Activated CD8-positive, alpha-beta memory T cell treated with anti-CD3 and anti-CD28 coated beads, Interleukin-2, amount 50 U/mL, for 24 hours (primary cell): Measurements from ENCODE around the gene NR1H2.
"Not testable (repeated sequence)": the region's sequence is repeated elsewhere in the genome, so short reads cannot be mapped to it uniquely, and the experiment has no call there.

Source experiments
- DNase-seq: peaks from one replicate; pipeline ENCODE4 v3.0.0-alpha.2; 2020; ENCODE audit errors: extremely low read depth

NR1H2 gene

DNA sequence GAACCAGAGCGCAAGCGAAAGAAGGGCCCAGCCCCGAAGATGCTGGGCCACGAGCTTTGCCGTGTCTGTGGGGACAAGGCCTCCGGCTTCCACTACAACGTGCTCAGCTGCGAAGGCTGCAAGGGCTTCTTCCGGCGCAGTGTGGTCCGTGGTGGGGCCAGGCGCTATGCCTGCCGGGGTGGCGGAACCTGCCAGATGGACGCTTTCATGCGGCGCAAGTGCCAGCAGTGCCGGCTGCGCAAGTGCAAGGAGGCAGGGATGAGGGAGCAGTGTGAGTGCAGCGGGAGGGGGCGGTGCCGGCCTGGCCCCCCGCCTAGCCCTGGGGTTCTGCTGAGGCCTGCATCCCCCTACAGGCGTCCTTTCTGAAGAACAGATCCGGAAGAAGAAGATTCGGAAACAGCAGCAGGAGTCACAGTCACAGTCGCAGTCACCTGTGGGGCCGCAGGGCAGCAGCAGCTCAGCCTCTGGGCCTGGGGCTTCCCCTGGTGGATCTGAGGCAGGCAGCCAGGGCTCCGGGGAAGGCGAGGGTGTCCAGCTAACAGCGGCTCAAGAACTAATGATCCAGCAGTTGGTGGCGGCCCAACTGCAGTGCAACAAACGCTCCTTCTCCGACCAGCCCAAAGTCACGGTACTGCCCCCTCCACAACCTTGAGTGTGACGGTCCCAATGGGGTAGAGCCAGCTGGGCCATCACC, 2.1 kb downstream of the NR1H2 start:
- no peak for DNase-seq

DNA sequence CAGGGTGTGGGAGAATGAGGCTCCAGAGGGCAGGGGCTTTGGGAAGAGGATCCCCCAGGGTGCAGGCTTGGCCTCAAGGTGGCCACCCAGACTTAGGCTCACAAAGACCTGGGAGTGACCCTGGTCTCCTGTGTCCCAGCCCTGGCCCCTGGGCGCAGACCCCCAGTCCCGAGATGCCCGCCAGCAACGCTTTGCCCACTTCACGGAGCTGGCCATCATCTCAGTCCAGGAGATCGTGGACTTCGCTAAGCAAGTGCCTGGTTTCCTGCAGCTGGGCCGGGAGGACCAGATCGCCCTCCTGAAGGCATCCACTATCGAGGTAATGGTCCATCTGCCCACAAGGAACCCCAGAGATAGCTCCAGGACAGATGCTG, 2.6 kb downstream of the NR1H2 start:
- no peak for DNase-seq

DNA sequence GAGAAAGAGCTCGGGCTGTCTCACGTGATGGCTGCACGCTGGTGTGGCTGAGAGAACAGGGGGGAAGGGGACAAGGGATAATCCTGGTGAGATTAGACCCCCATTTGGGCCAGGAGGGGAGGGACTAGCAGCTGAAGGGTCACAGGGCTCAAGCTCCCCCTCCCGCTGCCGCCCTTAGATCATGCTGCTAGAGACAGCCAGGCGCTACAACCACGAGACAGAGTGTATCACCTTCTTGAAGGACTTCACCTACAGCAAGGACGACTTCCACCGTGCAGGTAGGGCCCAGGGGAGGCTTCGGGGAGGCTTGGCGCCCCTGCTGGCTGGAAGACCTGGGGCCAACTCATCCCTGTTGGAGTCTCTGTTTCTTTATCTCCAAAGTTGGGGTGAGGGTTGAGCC, 3.3 kb downstream of the NR1H2 start:
- no peak for DNase-seq

DNA sequence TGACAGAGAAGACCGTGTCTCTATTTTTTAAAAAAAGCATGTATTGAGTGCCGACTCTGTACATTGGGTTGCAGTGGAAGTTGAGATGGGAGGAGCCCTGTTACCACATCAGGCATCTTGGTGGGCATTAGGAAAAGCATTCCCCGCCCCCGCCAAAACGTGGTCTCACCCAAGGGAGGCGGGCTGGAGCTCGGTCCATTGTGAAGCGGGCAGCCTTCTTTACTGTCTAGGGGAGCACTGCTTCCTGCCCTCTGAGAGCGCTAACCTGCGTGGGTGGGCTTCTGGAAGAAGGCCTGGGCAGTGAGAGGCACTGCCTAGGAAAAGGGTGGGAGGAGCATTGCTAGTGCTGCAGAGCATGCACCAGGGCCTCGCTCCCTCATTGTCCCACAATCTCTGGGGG, 3.9 kb downstream of the NR1H2 start:
- DNase-seq, result no peak

DNA sequence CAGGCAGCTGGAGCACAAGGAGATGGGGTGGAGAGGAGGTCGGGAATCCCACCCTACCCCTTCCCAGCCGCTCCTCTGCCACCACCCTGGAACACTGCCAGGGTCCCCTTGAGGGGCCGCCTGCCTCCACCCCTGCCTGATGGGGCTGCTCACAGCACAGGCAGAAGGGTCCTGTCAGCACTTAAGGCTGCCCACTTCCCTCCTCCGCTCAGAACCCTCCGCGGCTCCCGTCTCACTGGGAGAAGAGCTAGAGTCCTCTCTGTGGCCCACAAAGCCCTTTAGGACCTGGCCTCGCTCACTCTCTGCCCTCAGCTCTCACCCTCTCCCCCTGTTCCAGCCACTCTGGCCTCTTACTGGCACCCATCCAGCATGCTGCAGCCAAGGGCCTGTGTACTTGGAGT, 4.5 kb downstream of the NR1H2 start:
- DNase-seq, result no peak

DNA sequence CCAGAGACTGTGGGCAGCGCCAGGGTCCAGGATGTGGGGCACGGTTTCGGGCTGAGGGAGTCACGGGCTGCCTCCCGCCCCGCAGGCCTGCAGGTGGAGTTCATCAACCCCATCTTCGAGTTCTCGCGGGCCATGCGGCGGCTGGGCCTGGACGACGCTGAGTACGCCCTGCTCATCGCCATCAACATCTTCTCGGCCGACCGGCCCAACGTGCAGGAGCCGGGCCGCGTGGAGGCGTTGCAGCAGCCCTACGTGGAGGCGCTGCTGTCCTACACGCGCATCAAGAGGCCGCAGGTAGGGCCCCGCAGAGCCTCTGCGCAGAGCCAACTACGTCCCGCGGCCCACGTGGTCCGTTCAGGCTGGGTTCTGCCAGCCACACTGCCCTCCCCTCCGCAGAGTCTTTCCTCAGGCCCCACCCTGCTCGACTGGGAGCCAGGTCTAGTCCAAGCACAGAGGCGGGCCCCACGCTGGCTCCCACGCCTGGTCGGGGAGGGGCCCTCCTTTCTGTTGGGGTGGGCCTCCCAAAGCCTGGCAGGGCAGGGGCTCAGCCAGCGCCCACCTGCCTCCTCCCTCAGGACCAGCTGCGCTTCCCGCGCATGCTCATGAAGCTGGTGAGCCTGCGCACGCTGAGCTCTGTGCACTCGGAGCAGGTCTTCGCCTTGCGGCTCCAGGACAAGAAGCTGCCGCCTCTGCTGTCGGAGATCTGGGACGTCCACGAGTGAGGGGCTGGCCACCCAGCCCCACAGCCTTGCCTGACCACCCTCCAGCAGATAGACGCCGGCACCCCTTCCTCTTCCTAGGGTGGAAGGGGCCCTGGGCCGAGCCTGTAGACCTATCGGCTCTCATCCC, 5.8 kb downstream of the NR1H2 start:
- DNase-seq, result no peak

DNA sequence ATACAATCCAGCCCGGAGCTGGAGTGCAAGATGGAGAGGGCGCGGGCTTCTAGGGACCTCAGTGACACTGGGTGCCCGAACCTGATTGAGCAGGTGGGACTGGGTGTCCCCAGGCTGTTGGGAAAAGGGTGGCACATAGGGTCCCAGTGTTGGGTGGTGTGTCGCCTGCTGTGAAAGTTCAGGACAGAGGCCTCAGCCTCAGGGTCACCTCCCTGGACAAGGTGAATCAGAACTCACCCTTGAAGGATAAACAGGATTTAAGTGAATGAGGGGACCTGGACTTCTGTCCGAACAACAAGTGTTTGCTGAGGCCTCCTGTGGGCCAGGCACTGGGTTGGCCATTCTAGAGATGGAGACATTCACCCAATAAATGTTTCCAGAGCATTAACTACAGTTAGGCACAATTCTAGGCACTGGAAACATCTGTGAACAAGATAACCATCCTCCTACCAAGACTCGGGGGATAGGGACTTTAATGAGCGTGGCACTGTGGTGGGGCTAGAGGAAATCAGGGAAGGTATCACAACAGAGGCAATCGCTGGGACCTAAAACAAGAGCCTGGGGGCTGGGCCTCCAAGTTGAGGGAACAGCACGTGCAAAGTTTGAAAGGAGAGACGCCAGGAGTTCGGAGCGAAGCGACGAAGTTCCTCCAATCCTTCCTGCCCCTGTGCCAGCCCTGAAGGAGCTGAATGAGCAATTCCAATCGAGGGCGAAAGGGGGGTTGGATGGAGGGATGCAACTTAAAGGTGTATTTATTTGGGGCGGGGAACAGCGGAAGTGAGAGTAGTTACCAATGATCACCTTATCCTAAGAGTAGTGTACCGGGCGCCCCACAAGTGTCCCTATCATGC, 7.0 kb downstream of the NR1H2 start:
- DNase-seq, result no peak

DNA sequence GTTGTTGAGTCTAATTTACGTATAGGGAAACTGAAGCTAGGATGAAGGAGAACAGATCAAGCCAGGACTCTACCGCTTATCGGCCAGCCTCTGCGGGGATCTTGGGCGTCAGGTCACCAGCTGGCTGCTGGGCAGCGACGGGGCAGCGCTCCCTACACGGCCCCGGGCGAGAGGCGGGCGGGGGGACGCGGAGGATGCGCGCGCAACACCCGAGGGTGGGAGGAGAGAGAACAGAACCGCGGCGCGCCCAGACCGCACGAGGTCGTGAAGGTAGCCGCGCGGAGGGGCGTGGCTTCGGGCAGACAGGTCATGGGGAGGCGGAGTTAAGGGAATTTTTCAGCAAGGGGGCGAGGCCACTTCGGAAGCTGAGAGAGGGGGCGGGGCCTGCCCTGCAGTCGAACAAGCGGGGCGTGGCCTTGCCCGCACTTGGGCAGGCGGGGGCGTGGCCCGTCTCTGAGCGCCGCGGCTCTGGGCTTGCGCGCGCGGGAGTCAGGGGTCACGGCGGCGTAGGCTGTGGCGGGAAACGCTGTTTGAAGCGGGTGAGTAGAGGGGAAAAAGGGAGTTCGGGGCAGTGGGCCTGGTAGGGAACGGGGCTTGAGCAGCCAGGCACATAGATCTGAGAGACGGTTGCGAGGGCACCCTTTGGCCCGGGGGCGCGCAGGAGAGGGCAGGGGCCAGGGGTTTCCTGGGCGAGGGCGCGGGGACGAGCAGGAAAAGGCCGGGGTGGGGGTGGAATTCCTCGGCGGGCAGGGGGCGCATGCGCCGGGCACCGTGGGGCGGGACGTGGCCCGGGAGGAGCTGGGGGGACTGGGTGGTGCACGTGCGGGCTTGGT, 7.8 kb downstream of the NR1H2 start, which contains the start of gene POLD1:
POLD1 (plus strand) TSS at position 496 of the 833 bp plus-strand sequence. CDS start 14,505 bp downstream, outside the sequence.
- DNase-seq, result peak; percentile 93

DNA sequence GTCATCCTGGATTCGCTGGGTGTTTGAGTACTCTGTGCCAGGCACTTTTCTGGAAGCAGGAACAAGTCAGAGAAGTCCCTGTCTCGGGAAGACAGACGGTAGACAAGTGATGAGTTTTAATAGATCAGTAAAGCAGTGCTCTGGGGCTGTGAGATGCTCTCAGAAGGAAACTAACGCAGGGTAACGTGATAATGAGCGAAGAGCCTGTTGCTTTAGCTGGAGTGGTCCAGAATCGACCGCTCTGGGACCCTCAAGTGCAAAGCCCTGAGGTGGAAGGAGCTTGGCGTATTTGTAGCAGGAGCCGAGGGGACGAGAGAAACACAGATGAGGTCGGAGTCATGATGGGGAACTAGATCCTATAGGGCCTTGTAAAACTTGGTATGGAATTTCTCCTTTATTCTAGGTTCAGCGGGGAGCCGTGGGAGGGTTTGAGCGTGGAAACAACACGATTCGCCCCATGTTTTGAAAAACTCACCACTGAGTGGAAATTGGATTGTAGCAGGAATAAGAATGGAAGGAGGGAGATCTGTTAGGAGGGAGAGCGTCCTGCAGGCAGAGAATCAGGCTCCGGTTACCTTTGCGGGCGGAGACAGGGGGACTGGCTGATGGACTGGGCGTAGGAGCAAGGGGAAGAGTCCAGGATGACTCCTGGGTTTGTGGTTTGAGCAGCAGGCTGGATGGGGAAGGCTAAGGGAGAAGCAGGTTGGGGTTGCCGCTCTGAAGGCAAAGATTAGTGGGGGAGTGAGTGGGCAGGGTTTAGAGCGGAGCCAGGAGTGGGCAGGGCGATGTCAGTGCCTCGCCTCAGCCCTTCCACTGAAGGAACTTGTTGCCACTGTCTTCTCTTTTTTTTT, 8.7 kb downstream of the NR1H2 start:
- DNase-seq, result no peak

DNA sequence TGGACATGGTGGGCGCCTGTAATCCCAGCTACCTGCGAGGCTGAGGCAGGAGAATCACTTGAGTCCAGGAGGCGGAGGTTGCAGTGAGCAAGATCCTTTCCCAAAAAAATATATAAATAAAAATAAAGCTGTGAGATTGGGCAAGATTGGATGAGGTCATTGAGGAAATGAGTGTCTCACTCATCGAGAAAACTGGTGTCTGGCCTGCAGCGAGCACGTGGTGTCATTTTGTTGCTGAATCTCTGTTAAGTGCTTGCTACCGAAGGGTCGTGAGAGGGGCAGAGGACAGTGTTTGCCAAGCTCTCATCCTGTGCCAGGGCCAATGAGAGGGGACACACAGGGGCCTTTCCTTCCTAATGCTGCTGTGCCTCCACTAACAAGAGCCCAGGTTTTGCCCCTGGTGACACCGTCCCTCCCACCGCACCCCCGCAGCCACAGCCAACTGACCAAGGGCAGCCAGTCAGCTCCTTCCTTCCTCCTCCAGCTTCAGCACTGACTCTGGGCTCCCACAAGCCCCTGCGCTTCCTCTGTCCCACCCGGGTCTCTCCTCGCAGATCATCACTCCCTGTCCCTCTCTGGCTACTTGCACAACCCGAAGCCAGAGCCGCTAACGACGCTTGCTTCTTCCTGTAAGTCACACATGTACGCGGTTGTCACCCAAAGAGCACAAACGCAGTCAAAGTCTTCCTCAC, 11.1 kb downstream of the NR1H2 start:
- no peak for DNase-seq

DNA sequence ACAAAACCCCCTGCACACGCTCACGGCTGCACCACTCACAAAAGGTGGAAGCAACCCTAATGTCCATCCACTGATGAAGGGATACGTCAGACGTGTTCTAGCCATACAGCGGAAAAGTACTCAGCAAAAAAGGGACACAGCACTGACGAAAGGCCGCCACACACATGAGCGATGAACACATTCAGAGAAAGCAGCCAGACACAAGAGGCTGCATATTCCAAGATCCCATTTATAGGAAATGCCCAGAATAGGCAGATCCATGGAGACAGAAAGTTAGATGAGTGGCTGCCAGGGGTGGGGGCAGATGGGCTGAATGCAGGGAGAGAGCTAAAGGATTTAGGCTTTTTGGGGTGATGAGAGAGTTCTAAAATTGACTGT, 11.6 kb downstream of the NR1H2 start:
- no peak for DNase-seq

DNA sequence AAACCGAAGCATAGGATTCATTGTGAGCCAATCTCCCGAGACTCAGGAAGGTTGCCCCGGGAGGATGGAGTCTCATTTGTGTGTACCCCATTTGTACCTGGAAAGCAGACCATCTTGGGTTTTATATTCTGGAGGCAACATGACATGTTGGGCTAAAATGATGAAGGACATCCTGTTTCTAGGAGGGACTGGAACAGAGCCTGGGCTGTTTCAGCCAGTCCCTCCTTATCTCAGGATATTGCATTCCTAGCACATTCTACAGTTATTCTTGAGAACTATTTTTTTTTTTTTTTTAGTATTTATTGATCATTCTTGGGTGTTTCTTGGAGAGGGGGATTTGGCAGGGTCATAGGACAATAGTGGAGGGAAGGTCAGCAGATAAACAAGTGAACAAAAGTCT, 14.0 kb downstream of the NR1H2 start:
- not testable (repeated sequence) for DNase-seq

DNA sequence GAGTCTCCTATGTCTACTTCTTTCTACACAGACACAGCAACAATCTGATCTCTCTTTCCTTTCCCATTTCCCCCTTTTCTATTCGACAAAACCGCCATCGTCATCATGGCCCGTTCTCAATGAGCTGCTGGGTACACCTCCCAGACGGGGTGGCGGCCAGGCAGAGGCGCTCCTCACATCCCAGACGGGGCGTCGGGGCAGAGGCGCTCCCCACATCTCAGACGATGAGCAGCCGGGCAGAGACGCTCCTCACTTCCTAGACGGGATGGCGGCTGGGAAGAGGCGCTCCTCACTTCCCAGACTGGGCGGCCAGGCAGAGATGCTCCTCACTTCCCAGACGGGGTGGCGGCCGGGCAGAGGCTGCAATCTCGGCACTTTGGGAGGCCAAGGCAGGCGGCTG, 14.7 kb downstream of the NR1H2 start:
- DNase-seq, result not testable (repeated sequence)

DNA sequence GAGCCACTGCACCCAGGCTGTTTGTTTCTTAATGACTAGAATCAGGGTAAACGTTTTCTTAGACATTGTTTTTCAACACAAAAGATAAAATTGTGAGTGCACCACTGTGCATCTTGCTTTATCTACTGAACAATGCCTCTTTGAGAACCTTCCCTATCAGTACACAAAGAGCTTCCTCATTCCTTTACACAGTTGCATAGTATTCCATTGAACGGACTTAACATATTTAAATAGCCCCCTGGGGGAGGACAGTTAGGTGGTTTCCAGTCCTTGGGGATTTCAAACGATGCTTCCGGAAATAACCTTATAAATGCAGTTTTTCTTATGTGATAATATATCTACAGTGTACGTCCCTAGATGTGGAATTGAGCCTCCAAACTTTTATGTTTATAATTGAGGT, 16.5 kb downstream of the NR1H2 start:
- no peak for DNase-seq

DNA sequence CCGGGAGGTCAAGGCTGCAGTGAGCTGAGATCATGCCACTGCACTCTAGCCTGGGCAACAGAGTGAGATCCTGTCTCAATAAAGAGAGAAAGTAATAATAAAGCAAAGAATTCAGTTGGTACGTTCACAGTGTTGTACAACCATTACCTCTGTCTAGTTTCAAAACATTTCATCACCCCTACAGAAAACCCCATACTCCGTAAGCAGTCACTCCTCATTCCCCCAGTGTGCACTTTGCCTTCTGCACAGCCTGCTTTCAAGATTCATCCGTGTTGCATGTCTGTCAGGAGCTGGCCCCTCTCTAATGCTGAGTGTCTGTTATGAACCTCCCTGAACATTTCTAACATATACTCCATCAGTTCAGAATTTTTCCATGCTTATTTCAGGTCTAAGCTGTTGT, 17.3 kb downstream of the NR1H2 start:
- DNase-seq, result no peak

DNA sequence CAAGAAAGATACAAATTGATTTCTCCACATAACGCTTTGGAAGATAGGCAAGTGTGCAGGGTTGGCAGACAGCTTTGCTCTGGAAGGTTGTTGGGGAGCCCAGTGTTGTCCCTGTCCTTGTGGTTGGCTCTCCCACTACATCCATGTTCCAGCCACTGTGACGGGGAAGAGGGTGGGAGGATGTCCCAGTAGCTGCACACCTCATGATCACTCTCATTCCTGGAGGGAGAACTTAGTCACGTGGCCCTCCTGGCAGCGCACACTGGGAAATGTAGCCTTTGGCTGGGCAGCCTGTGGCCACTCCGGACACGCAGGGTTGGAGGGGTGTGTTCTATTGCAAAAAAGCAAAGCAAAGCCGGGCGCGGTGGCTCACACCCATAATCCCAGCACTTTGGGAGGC, 17.8 kb downstream of the NR1H2 start:
- no peak for DNase-seq

DNA sequence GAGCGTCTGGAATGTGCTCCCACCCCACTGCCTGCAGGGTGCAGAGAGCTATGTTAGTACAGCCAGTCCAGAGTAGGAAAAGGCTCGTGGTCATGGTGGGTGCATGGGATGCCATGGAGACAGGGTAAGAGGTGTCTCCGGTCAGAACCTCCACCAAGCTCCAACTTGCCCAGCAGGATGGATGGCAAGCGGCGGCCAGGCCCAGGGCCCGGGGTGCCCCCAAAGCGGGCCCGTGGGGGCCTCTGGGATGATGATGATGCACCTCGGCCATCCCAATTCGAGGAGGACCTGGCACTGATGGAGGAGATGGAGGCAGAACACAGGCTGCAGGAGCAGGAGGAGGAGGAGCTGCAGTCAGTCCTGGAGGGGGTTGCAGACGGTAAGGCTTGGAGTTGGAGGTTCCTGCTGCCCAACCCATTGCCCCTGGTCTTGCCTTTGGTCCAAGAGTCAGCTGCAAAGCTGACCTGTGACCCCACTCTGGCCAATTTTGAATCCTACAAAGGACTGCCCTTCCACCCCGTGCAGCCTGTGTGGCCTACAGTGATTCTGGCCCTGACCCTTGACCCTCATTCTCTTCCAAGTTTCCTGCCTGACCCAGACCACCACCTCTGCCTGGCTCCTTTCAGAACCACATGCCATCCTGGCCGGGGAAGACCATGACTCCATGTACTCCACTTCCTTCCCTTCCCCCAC, 22.6 kb downstream of the NR1H2 start:
- no peak for DNase-seq

DNA sequence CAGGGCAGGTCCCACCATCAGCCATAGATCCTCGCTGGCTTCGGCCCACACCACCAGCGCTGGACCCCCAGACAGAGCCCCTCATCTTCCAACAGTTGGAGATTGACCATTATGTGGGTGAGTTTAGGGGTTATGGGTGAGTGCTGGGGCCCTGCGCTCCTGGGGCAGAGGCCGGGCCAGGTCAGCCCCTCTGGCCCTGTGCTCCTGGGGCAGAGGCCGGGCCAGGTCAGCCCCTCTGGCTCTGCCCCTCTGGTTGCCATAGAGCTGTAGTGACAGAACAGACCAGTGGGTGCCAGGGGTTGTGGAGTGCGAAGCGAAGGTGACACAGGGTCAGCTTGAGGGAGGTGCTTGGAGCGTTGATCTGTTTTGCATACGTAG, 23.1 kb downstream of the NR1H2 start:
- DNase-seq, result no peak
